H4 (cell line): ENCODE data around the gene ACTN1. TPM values are rescaled to one million over a fixed set of nuclear protein-coding genes. Genes with fewer than 3 reads are reported as not detected.

Source experiments
- DNase-seq: peaks from one replicate; pipeline ENCODE4 v3.0.0-alpha.2; 2015; ENCODE audit warnings: low spot score
- total RNA-seq: library from RNA; depleted of rRNA; stranded (reverse); fragments of >200 nt; shearing (Covaris generic); gene quantifications from 2 replicates; pipeline ENCODE4 v1.2.3, GENCODE V29; 2014

The ACTN1 gene
- total RNA-seq, 1 experiment from 2014 or later: 127 TPM

DNA sequence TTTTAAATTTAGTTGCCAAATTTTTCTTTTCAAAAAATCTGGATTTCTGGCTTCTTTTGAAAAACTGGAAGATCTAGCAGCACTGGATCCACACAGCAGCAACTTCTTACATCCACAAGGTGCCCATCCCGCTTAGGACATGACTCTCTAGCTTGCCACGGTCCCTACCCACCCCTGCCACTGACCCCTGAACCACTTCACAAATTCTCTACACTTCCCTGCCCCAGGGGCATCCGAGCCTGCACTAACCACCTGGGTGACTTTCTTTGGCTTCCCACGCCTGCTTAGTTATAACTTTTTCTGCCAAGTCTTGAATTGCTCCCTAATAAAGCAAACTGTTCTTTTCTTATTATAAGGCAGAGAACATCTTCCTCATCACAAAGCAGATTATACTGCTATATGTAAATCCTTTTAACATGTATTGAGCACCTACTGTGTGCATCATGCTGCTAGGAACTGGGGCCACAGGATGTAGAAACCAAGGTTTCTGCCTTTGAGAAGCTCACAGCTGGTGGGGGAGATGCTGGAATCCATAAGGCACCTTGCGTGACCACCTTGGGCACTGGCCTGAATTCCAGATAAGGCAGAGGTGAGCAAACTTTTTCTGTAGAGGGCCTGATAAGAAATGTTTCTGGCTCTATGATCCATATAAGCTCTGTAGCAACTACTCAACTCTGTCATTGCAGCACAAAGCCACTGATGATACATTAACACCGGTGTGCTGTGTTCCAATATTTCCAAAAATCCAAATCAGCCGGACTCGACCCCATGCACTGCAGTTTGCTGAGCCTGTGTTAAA, 59.8 kb downstream of the ACTN1 start:
- no peak for DNase-seq

GRCh38 chr14:68918612-68919011, 60.5 kb downstream of the ACTN1 start:
- DNase-seq: no peak

DNA sequence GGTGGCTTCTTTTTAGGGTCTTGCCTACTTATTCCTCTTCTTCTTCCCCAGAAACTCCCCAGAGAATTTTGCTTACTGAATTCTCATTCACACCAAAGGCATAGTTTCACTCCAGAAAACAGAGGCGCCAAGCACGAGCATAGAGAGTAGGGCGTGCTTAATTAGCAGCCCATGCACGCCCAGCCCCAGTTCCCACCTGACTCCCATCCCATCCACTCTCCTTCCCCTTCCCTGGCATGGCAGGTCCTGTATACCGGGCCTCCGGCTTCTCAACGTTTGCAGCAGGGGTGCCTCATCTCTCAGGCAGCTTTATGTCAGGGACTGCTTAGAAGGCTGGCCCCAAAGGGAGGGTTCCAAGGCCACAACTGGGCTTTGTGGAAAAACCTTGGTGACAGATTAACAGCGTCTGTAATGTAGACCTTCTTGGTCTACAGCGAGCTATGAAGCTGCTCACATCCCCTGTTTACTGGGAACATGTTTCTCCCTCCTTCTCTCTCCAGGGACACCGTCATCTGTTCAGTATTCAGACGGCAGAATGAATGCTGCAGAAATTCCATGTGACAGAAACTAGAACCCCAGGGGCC, 62.7 kb downstream of the ACTN1 start:
- no peak for DNase-seq

- no peak for DNase-seq
Measured at GRCh38 chr14:68913516-68913915, 65.6 kb downstream of the ACTN1 start.

DNA sequence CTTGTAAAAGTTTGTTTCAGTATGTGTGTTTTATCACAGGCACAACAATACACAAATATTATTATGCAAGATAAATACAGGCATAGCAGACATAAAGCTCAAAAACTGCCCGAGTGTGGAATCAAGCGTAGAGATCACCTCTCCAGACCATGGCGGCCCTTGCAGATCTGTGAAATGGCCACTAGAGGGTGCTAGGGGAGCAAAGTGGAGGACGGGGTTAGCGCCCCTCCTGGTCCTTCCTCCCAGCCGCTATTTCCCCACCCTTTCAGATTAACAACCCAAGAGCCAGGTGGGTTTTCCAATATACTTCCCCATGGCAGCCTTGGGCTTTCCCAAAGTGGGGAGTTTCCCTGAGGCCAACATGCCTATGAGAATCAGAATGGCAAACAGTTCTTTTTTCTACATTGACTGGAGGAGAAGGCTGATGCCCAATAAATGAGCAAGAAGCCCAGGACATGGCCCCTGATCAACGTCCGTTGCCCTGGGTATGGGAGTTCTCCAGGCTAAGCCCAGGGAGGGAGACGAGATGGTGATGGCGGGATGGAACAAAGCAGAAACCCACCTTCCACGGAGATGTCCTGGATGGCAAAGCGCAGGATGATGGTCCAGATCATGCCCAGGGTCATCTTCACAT, 67.4 kb downstream of the ACTN1 start:
- peak; percentile 57 for DNase-seq

GRCh38 chr14:68910540-68910939, 68.6 kb downstream of the ACTN1 start:
- DNase-seq: no peak

GRCh38 chr14:68908803-68909202, 70.3 kb downstream of the ACTN1 start:
- DNase-seq: no peak

DNA sequence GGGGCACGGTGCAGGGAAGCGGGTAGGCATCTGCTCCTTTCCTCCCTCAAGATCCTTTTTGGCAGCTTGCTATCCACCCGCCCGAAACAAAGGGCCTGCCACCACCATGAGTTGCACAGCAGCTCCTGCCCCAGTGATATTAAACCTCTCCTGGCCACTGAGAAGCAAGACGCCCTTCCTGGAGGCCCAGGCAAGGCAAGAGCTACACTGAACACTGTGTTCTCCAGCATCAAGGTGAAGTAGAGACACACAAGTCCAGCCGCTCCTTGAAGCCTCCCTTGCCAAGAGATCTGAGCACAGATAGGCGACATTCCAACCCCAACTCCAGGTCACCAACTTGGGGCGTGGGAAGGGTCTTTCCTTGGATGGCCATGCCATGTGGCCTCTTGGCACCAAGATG, 70.9 kb downstream of the ACTN1 start:
- DNase-seq: no peak

- no peak for DNase-seq
Measured at GRCh38 chr14:68906439-68906838, 72.7 kb downstream of the ACTN1 start.

- DNase-seq: no peak
Measured at GRCh38 chr14:68905107-68905895, 73.8 kb downstream of the ACTN1 start.

DNA sequence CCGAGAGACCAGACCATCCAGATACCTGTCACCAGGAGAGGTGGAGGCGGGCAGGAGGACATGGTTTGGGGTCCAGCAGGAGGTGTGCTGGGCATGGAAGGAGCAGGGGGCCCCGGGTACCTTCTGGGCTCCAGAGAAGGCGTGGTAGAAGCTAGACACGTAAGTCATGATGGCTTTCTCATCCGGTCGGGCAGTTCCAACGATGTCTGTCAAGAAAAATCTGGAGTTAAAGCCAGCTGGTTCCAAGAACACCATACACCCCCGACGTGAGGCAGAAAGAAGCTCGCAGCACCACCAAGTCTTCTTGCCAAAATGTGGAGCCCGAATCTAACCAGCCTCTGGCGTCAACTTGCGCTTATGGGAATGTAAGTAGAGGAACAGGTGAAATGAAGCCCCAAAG, 76.7 kb downstream of the ACTN1 start:
- no peak for DNase-seq

GRCh38 chr14:68899033-68899603, 80.0 kb downstream of the ACTN1 start:
- no peak for DNase-seq

DNA sequence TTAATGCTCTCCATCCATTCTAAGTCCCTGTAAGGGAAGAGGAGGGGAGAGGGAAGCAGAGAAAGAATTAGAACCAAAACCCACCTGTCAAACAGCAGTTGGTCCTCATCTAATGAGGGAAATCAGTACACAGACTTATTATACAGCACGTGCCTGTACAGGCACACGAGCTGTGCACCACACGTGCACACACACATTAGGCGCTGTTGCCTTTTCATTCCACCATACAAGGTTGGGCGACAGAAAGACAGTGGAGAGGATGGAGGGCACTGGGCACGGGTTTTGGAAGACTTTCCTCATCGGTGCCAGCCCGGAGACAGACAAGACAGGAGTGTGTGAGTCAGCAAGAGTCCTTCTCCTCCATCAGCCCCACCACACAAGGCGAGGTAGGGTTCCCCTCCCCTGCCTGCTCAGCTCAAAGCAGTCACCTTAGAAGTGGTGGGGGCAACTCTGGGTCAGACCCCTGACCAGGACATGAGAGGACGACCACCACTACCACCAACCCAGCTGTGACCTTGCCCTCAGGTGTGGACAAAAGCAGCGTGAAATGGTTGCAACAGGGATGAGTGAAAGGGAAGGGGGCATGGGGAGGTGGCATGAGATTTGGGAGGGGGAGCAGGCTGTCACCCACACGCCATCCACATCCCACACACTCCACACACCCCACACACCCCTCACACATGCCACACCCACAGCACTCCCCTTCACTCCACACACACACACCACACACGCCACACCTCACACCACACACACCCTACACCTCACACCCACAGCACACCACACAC, 80.7 kb downstream of the ACTN1 start:
- DNase-seq: no peak

GRCh38 chr14:68897559-68898155, 81.4 kb downstream of the ACTN1 start:
- no peak for DNase-seq

DNA sequence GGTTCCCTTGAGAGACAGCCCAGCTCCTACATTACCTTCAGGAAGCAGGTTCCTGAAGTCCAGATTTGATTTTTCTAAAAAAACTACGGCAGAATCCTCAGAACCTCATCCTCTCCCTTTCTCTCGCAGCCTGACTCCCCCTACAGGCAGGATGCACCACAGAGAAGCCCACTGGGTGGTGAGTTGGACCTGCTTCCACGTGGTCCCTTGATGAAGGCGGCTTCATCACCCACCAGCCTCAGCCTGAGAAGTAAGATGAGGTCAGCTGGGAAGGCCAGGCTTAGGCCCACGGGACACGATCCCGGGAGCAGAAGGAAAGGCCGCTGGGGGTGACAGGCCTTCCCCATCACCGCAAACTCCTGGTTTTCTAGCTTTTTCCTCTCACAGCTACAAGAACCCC, 83.0 kb downstream of the ACTN1 start:
- no peak for DNase-seq

- no peak for DNase-seq
Measured at GRCh38 chr14:68894802-68895703, 84.0 kb downstream of the ACTN1 start.

DNA sequence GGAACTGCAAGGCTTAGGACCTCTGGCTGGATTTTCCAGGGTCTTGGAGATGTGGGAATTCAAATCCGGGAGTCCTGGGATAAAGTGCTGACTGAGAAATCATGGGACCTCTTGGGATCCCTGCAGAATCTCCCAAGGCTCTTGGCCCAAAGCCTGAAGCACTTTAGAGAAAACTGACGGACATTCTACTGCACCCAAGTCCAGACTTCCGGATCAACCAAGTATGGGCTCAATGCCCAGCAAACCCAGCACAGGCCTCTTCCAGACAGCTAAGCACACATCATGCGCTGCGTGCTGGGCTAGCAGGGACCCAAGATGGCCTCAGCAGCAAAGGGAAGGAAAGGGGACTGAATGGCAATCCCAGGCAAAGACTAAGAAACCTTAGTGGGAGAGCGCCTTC, 85.0 kb downstream of the ACTN1 start:
- no peak for DNase-seq

- no peak for DNase-seq
Measured at GRCh38 chr14:68893566-68893965, 85.5 kb downstream of the ACTN1 start.

DNA sequence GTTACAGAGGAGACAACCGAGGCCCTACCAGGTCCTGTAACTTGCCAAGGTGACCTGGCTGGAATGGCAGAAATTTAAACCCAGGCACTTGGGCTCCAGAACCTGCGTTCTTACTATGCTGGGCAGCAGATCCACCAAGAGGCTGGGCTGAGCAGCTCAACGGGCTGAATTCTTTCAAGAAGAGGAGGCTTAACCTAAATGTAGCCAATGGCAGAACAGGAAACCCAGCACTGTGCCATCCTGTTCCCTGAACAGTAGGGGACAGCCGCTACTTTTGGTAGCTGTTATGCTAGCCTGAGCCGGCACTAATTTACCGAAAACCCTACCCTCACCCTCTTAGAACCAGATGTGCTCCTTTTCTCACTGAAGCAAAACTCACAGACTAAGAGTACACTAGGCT, 86.1 kb downstream of the ACTN1 start:
- DNase-seq: no peak
